Smooth muscle cell (in vitro differentiated cells): ENCODE data around the gene BRINP2. TPM values are rescaled to one million over a fixed set of nuclear protein-coding genes. Genes with fewer than 3 reads are reported as not detected.

Source experiments
- DNase-seq: peaks from one replicate; lab custom pipeline; 2025; ENCODE audit not compliant: unreplicated experiment; lab: John Stamatoyannopoulos, UW
- H2AFZ ChIP-seq: fragments of 200-600 bp; sonication (generic); 2 replicates; pipeline ENCODE4 v1.6.0; 2016; ENCODE audit warnings: antibody characterized with exemption, low read depth, mild to moderate bottlenecking
- H3F3A ChIP-seq: fragments of 200-600 bp; sonication (generic); 2 replicates; pipeline ENCODE4 v1.6.0; 2017; ENCODE audit warnings: antibody characterized with exemption, low read depth
- H3K27ac ChIP-seq: fragments of 200-600 bp; sonication (generic); 2 replicates; pipeline ENCODE4 v1.5.1; 2016; ENCODE audit warnings: low read depth, mild to moderate bottlenecking
- H3K27me3 ChIP-seq: fragments of 200-600 bp; sonication (generic); 2 replicates; pipeline ENCODE4 v1.6.1; 2016; ENCODE audit warnings: low read depth, mild to moderate bottlenecking
- H3K36me3 ChIP-seq: fragments of 200-600 bp; sonication (generic); 2 replicates; pipeline ENCODE4 v1.5.1; 2016; ENCODE audit warnings: low read depth
- H3K4me1 ChIP-seq: fragments of 200-600 bp; sonication (generic); 2 replicates; pipeline ENCODE4 v1.5.1; 2016; ENCODE audit warnings: low read depth
- H3K4me2 ChIP-seq: fragments of 200-600 bp; sonication (generic); 2 replicates; pipeline ENCODE4 v1.6.0; 2016; ENCODE audit warnings: mild to moderate bottlenecking
- H3K4me3 ChIP-seq: fragments of 200-600 bp; sonication (generic); 2 replicates; pipeline ENCODE4 v1.5.1; 2016; ENCODE audit warnings: mild to moderate bottlenecking
- H3K79me2 ChIP-seq: fragments of 200-600 bp; sonication (generic); 2 replicates; pipeline ENCODE4 v1.6.0; 2016; ENCODE audit warnings: low read depth, mild to moderate bottlenecking
- H3K9ac ChIP-seq: fragments of 200-600 bp; sonication (generic); 2 replicates; pipeline ENCODE4 v1.6.0; 2016; ENCODE audit warnings: low read depth
- H3K9me3 ChIP-seq: fragments of 200-600 bp; sonication (generic); replicated peaks from 2 replicates; pipeline ENCODE4 v1.5.1; 2016; ENCODE audit warnings: low read depth
- H4K20me1 ChIP-seq: fragments of 200-600 bp; sonication (generic); 2 replicates; pipeline ENCODE4 v1.6.0; 2016; ENCODE audit warnings: low read depth
- WGBS: methylation state at CpG from one replicate; pipeline ENCODE4 v1.1.7; 2016; ENCODE audit warnings: low lambda C conversion rate; 5-methylcytosine and 5-hydroxymethylcytosine counted together
- polyA plus RNA-seq: library from polyadenylated mRNA; unstranded; fragments of >200 nt; fragmentation: Nextera tagmentation; extraction: Ambion mirVana; gene quantifications from 2 replicates; pipeline ENCODE4 v1.2.1, GENCODE V29; 2016
- total RNA-seq: library from RNA; depleted of rRNA; stranded (reverse); fragments of >200 nt; gene quantifications from 2 replicates; pipeline ENCODE4 v1.2.3, GENCODE V29; 2014
- TF ChIP-seq, protein P1 (sequence below): fragments of 200-600 bp; sonication (generic); IDR thresholded peaks from 2 replicates; pipeline ENCODE4 v1.5.1; 2017; ENCODE audit warnings: borderline replicate concordance, mild to moderate bottlenecking, antibody characterized with exemption; ENCODE audit not compliant: insufficient read depth, poor library complexity, severe bottlenecking

The BRINP2 gene
- total and polyA plus RNA-seq, 2 experiments from 2014 or later, result not detected

DNA sequence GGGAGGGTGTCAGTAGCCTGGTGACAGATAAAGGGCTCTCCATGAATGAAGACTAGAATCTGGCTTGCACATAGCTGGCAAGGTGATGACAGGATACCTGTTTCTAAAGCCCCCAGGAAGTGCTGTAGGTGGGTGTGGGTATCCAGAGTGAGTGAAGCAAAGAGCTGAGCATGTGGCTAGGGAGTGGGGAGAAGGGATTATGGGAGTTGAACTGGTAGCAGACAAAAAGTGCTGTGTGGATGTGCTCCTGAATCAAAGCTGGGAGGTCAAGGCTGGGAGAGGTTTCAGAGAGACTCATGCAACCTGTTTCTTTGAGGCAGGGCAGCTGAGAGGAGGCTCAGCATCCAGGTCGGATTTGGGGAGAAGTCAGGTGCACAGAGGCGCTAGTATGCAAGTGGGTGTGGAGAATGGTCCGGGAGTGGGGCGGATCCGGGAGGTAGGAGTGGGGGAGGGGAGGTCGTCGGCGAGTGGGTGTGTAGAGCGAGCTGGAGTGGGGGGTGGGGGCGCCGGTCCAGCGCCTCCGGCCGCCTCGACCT lies 6.8 kb upstream of the BRINP2 start:
- H3K9ac ChIP-seq, result no peak overlapping the region

DNA sequence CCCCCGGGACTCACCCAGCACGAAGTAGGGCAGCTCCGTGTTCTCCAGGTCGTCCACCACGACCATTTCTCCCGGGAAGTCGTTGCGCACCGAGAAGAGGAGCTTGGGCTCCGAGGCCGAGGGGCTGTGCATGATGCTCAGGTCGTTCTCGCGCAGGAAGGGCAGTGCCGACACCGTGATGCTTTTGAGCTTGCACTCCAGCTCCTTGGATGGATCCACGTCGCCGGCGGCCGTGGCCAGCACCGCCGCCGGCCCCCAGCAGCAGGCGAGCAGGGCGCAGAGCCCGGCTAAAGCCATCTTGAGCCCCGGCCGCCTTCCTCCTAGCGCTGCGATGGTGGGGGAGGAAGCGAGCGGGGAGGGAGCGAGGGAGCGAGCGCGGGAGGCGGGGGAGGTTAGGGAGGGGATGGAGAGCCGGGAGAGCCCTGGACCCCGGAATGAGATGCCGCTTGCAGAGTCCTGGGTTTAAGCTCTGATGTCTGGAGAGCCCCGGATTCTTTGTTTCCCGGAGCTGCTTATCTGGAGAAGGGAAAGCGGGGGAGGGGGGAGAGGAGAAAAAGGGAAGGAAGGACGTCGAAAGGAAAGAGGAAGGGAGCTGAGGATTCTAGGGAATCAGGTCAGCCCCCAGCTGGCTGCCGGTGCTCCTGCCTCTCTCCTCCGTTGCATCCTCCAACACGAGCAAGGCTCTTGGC lies 6.2 kb upstream of the BRINP2 start, which contains the start of gene ASTN1:
ASTN1 (minus strand) TSS at position 333 of the 689 bp plus-strand sequence; CDS start at position 297, 36 bp downstream.
- no peaks in the 10 kb centered on the region for H3K36me3 ChIP-seq
- TF ChIP-seq, protein P1, sequence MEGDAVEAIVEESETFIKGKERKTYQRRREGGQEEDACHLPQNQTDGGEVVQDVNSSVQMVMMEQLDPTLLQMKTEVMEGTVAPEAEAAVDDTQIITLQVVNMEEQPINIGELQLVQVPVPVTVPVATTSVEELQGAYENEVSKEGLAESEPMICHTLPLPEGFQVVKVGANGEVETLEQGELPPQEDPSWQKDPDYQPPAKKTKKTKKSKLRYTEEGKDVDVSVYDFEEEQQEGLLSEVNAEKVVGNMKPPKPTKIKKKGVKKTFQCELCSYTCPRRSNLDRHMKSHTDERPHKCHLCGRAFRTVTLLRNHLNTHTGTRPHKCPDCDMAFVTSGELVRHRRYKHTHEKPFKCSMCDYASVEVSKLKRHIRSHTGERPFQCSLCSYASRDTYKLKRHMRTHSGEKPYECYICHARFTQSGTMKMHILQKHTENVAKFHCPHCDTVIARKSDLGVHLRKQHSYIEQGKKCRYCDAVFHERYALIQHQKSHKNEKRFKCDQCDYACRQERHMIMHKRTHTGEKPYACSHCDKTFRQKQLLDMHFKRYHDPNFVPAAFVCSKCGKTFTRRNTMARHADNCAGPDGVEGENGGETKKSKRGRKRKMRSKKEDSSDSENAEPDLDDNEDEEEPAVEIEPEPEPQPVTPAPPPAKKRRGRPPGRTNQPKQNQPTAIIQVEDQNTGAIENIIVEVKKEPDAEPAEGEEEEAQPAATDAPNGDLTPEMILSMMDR, result no peak
- 1% methylated on average over 41 of the region's 49 CpGs for WGBS
- no peak within 1 kb of the TSS for H3K27ac ChIP-seq
- H4K20me1 ChIP-seq, result no peaks in the 10 kb centered on the region
- H3K4me2 ChIP-seq, result peak within 1 kb of the TSS; percentile 86
- H3K9me3 ChIP-seq, result no peaks in the 10 kb centered on the region
- no peak within 1 kb of the TSS for H3K9ac ChIP-seq
- DNase-seq, result no peak
- H3K79me2 ChIP-seq, result no peaks in the 10 kb centered on the region
- peak within 1 kb of the TSS; percentile 49 for H3K4me3 ChIP-seq
- peaks cover 100% of the 10 kb centered on the region for H3K27me3 ChIP-seq
- peak within 1 kb of the TSS; percentile 67 for H2AFZ ChIP-seq
- no peaks in the 10 kb centered on the region for H3F3A ChIP-seq
- peaks cover 5% of the 10 kb centered on the region for H3K4me1 ChIP-seq

More for the DNA sequence above, 6.8 kb upstream of the BRINP2 start:
- peaks cover 99% of the 10 kb centered on the region for H3K27me3 ChIP-seq
- TF ChIP-seq, protein P1, result no peak
- DNase-seq, result no peak
- 8% methylated on average over 7 of the region's 15 CpGs for WGBS
- no peaks in the 10 kb centered on the region for H3K36me3 ChIP-seq
- peaks cover 5% of the 10 kb centered on the region for H3K4me1 ChIP-seq
- H3K4me2 ChIP-seq, result peak overlapping the region; percentile 86
- no peak overlapping the region for H3K27ac ChIP-seq
- H4K20me1 ChIP-seq, result no peaks in the 10 kb centered on the region
- no peaks in the 10 kb centered on the region for H3F3A ChIP-seq
- no peaks in the 10 kb centered on the region for H3K79me2 ChIP-seq
- no peak overlapping the region for H2AFZ ChIP-seq
- no peaks in the 10 kb centered on the region for H3K9me3 ChIP-seq
- peak overlapping the region; percentile 49 for H3K4me3 ChIP-seq

DNA sequence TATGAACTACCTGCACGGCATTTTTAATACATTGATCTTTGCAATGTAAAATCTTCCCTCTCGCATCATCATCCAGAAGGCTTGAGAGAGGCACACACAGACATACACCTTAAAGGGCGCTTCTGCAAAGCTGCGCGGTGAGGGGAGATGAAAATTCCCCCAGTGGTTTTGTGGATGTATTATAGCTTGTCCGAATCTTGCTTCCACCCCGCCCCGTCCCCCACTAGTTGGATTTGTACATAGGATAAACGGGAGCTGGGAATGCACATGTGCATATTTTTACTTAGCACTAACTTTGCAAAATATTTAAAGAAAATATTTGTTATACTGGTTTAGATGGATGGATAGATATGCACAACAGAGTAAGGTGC lies 5.7 kb upstream of the BRINP2 start:
- peaks cover 100% of the 10 kb centered on the region for H3K27me3 ChIP-seq
- DNase-seq, result no peak
- H3K9ac ChIP-seq, result no peak overlapping the region
- 15% methylated on average over 9 of the region's 9 CpGs for WGBS
- no peaks in the 10 kb centered on the region for H4K20me1 ChIP-seq
- H3K4me2 ChIP-seq, result peak overlapping the region; percentile 86
- TF ChIP-seq, protein P1, result no peak
- no peaks in the 10 kb centered on the region for H3K9me3 ChIP-seq
- peak overlapping the region; percentile 49 for H3K4me3 ChIP-seq
- no peak overlapping the region for H2AFZ ChIP-seq
- no peaks in the 10 kb centered on the region for H3F3A ChIP-seq
- H3K79me2 ChIP-seq, result no peaks in the 10 kb centered on the region
- H3K36me3 ChIP-seq, result no peaks in the 10 kb centered on the region
- peaks cover 5% of the 10 kb centered on the region for H3K4me1 ChIP-seq
- no peak overlapping the region for H3K27ac ChIP-seq
